H1 (cell line): Measurements from ENCODE around the gene FAM219A. TPM values are rescaled to one million over a fixed set of nuclear protein-coding genes. Genes with fewer than 3 reads are reported as not detected.

Source experiments
- CTCF ChIA-PET: fragments of 300-600 bp; sonication (Branson Sonifier 250); formaldehyde crosslinking; loops from one replicate; lab custom pipeline; 2021; ENCODE audit not compliant: partially characterized antibody; lab: Charles Lee
- POLR2A ChIA-PET: fragments of 300-600 bp; sonication (Branson Sonifier 250); formaldehyde crosslinking; loops from one replicate; lab custom pipeline; 2021; ENCODE audit warnings: inconsistent platforms; ENCODE audit not compliant: partially characterized antibody; lab: Charles Lee
- DNase-seq, 2 experiments: peaks; one replicate each; pipeline versions ENCODE4 v3.0.0 to v3.0.0-alpha.2; 2010 to 2022; ENCODE audit warnings: low spot score in 2 of 2, low read depth in 1 of 2, mixed read lengths in 1 of 2
- FAIRE-seq: peaks from 2 replicates; lab custom pipeline; 2011; peaks lifted over from hg19 to GRCh38; lab: Jason Lieb, UNC
- H2AFZ ChIP-seq: 2 replicates; pipeline ENCODE4 v1.8.1; 2012; ENCODE audit warnings: low read length, inconsistent platforms
- H2AK5ac ChIP-seq: 2 replicates; pipeline ENCODE4 v1.6.1; 2013; ENCODE audit warnings: low read depth, low read length
- H2BK120ac ChIP-seq: replicated peaks from 2 replicates; pipeline ENCODE3; 2013; ENCODE audit warnings: low read depth, low read length, inconsistent platforms
- H2BK12ac ChIP-seq: 2 replicates; pipeline ENCODE4 v1.6.1; 2013; ENCODE audit warnings: low read depth, low read length
- H2BK15ac ChIP-seq: 2 replicates; pipeline ENCODE4 v1.6.1; 2013; ENCODE audit warnings: low read length
- H2BK20ac ChIP-seq: 2 replicates; pipeline ENCODE4 v1.6.1; 2013; ENCODE audit warnings: low read length
- H2BK5ac ChIP-seq: 2 replicates; pipeline ENCODE4 v1.6.1; 2013; ENCODE audit warnings: low read depth, low read length
- H3K14ac ChIP-seq: 2 replicates; pipeline ENCODE4 v1.6.1; 2013; ENCODE audit warnings: inconsistent platforms; ENCODE audit not compliant: insufficient read length
- H3K18ac ChIP-seq: 2 replicates; pipeline ENCODE4 v1.6.1; 2013; ENCODE audit warnings: low read length; ENCODE audit errors: extremely low read depth
- H3K23ac ChIP-seq: 2 replicates; pipeline ENCODE4 v1.6.1; 2013; ENCODE audit warnings: inconsistent platforms; ENCODE audit not compliant: insufficient read length
- H3K23me2 ChIP-seq: 2 replicates; pipeline ENCODE4 v1.6.1; 2013; ENCODE audit warnings: low read depth, low read length
- H3K27ac ChIP-seq: 2 replicates; pipeline ENCODE4 v1.6.1; 2011; ENCODE audit warnings: low read depth, low read length, inconsistent platforms
- H3K27me3 ChIP-seq, 4 experiments: replicated peaks in 1 of 4; 1 replicate in 1 of 4; 2 replicates in 3 of 4; pipeline versions ENCODE4 v1.6.1 to v1.8.1; 2011 to 2013; ENCODE audit warnings: low read length in 3 of 4, mild to moderate bottlenecking in 3 of 4, inconsistent platforms in 2 of 4, mixed read lengths in 2 of 4, moderate library complexity in 1 of 4; ENCODE audit not compliant: control insufficient read depth in 3 of 4, insufficient read depth in 3 of 4; ENCODE audit errors: extremely low read depth in 1 of 4
- H3K36me3 ChIP-seq, 4 experiments: 2 replicates each; pipeline versions ENCODE4 v1.6.1 to v1.8.1; 2011 to 2013; ENCODE audit warnings: mild to moderate bottlenecking in 4 of 4, low read length in 3 of 4, moderate library complexity in 2 of 4, control low read depth in 1 of 4, inconsistent platforms in 1 of 4; ENCODE audit not compliant: insufficient read depth in 4 of 4, control insufficient read depth in 2 of 4
- H3K4ac ChIP-seq: replicated peaks from 2 replicates; pipeline ENCODE3; 2013; ENCODE audit warnings: low read length, low read depth, mixed read lengths, inconsistent platforms; ENCODE audit not compliant: insufficient read length
- H3K4me1 ChIP-seq, 4 experiments: replicated peaks in 1 of 4; 1 replicate in 1 of 4; 2 replicates in 3 of 4; pipeline versions ENCODE4 v1.6.1 to v1.8.1; 2011 to 2013; ENCODE audit warnings: low read length in 3 of 4, inconsistent platforms in 2 of 4, mixed read lengths in 1 of 4; ENCODE audit not compliant: insufficient read depth in 4 of 4, control insufficient read depth in 3 of 4
- H3K4me2 ChIP-seq, 2 experiments: 2 replicates each; pipeline versions ENCODE4 v1.6.1 to v1.8.1; 2011 to 2013; ENCODE audit warnings: low read depth in 2 of 2, low read length in 2 of 2, control low read depth in 1 of 2, inconsistent platforms in 1 of 2, mild to moderate bottlenecking in 1 of 2; ENCODE audit not compliant: insufficient read depth in 1 of 2
- H3K4me3 ChIP-seq, 4 experiments: fragments of 200-600, 300-600 bp in 1 of 4; sonication (generic), shearing (Covaris generic), sonication (Bioruptor Twin) in 1 of 4; 2 replicates each; pipeline versions ENCODE4 v1.5.1 to v1.8.1; 2011 to 2016; ENCODE audit warnings: low read length in 4 of 4, low read depth in 3 of 4, control low read depth in 2 of 4, inconsistent platforms in 2 of 4, mild to moderate bottlenecking in 2 of 4, mixed read lengths in 1 of 4, moderate library complexity in 1 of 4; ENCODE audit not compliant: insufficient read depth in 2 of 4; ENCODE audit errors: extremely low read depth in 1 of 4
- H3K56ac ChIP-seq: replicated peaks from 2 replicates; pipeline ENCODE3; 2013; ENCODE audit warnings: low read depth, mild to moderate bottlenecking, mixed read lengths, low read length, inconsistent platforms; ENCODE audit not compliant: insufficient read length
- H3K79me1 ChIP-seq: 2 replicates; pipeline ENCODE4 v1.6.1; 2013; ENCODE audit warnings: low read depth, low read length, control low read depth
- H3K79me2 ChIP-seq, 2 experiments: 2 replicates each; pipeline versions ENCODE4 v1.6.1 to v1.8.1; 2012 to 2013; ENCODE audit warnings: low read length in 2 of 2, mild to moderate bottlenecking in 2 of 2, inconsistent platforms in 1 of 2; ENCODE audit not compliant: insufficient read depth in 2 of 2, control insufficient read depth in 1 of 2
- H3K9ac ChIP-seq, 4 experiments: replicated peaks in 1 of 4; 1 replicate in 1 of 4; 2 replicates in 3 of 4; pipeline versions ENCODE4 v1.6.1 to v1.8.1; 2011 to 2013; ENCODE audit warnings: low read depth in 3 of 4, low read length in 3 of 4, control low read depth in 2 of 4, mild to moderate bottlenecking in 2 of 4, moderate library complexity in 2 of 4, inconsistent platforms in 1 of 4; ENCODE audit errors: extremely low read depth in 1 of 4
- H3K9me3 ChIP-seq, 2 experiments: 2 replicates each; pipeline versions ENCODE4 v1.6.1 to v1.8.1; 2012 to 2013; ENCODE audit warnings: mild to moderate bottlenecking in 2 of 2, moderate library complexity in 2 of 2, control low read depth in 1 of 2, inconsistent platforms in 1 of 2, low read depth in 1 of 2, low read length in 1 of 2, mixed read lengths in 1 of 2; ENCODE audit not compliant: insufficient read depth in 2 of 2
- H4K20me1 ChIP-seq, 2 experiments: replicated peaks in 1 of 2; 2 replicates each; pipeline versions ENCODE3 to v1.8.1; 2011 to 2013; ENCODE audit warnings: inconsistent platforms in 2 of 2, low read length in 2 of 2, mild to moderate bottlenecking in 1 of 2; ENCODE audit not compliant: insufficient read depth in 2 of 2, control insufficient read depth in 1 of 2
- H4K5ac ChIP-seq: 2 replicates; pipeline ENCODE4 v1.6.1; 2013; ENCODE audit warnings: low read length, low read depth, mixed read lengths, inconsistent platforms; ENCODE audit not compliant: insufficient read length
- H4K8ac ChIP-seq: 2 replicates; pipeline ENCODE4 v1.8.0; 2013; ENCODE audit warnings: mild to moderate bottlenecking, moderate library complexity, low read length, inconsistent platforms; ENCODE audit not compliant: insufficient read depth; ENCODE audit errors: extremely low read depth
- H4K91ac ChIP-seq: replicated peaks from 2 replicates; pipeline ENCODE3; 2013; ENCODE audit warnings: low read length, mixed read lengths, inconsistent platforms; ENCODE audit not compliant: insufficient read length
- CBX5 ChIP-seq: fragments of 300-800, 300-1000 bp; sonication (generic); IDR thresholded peaks from 2 replicates; pipeline ENCODE4 v1.7.1; 2016; ENCODE audit warnings: antibody characterized with exemption, low read length, low read depth
- CEBPB ChIP-seq: IDR thresholded peaks from 2 replicates; pipeline ENCODE4 v1.6.1; 2012; ENCODE audit warnings: low read depth, low read length
- CTCF ChIP-seq, 3 experiments: IDR thresholded peaks; 1 replicate in 2 of 3; 2 replicates in 1 of 3; pipeline versions ENCODE4 v1.5.1 to v1.6.1; 2011; ENCODE audit warnings: low read length in 3 of 3, mild to moderate bottlenecking in 3 of 3, inconsistent platforms in 2 of 3, low read depth in 1 of 3, moderate library complexity in 1 of 3; ENCODE audit not compliant: insufficient read depth in 1 of 3; ENCODE audit errors: control extremely low read depth in 1 of 3
- EP300 ChIP-seq, 2 experiments: IDR thresholded peaks; 1 replicate in 1 of 2; 2 replicates in 1 of 2; pipeline ENCODE4 v1.6.1; 2011 to 2012; ENCODE audit warnings: low read depth in 2 of 2, low read length in 2 of 2, mild to moderate bottlenecking in 2 of 2, borderline replicate concordance in 1 of 2, inconsistent platforms in 1 of 2, moderate library complexity in 1 of 2
- GABPA ChIP-seq: IDR thresholded peaks from 2 replicates; pipeline ENCODE4 v1.6.1; 2011; ENCODE audit warnings: mild to moderate bottlenecking, low read length, moderate library complexity, borderline replicate concordance; ENCODE audit not compliant: insufficient read depth
- JUN ChIP-seq: IDR thresholded peaks from 2 replicates; pipeline ENCODE4 v1.6.1; 2011; ENCODE audit warnings: low read depth, mild to moderate bottlenecking, improper control_type of control experiment, low read length
- MAFK ChIP-seq: IDR thresholded peaks from 2 replicates; pipeline ENCODE4 v1.6.1; 2012; ENCODE audit warnings: low read depth, mild to moderate bottlenecking, improper control_type of control experiment, low read length
- SRF ChIP-seq: IDR thresholded peaks from 2 replicates; pipeline ENCODE4 v1.6.1; 2011; ENCODE audit warnings: mild to moderate bottlenecking, low read depth, low read length, moderate library complexity
- TEAD4 ChIP-seq: IDR thresholded peaks from 2 replicates; pipeline ENCODE4 v1.6.1; 2012; ENCODE audit warnings: low read depth, low read length, inconsistent platforms, mixed read lengths
- whole genome bisulfite sequencing, 2 experiments: shearing (Covaris generic) in 1 of 2; methylation state at CpG; one replicate each; pipeline versions ENCODE4 v1.1.6 to v1.1.7; 2013 to 2015; ENCODE audit warnings: low lambda C conversion rate in 2 of 2, mixed read lengths in 2 of 2, inconsistent platforms in 1 of 2, low coverage in 1 of 2, missing lambda C conversion rate in 1 of 2; ENCODE audit not compliant: insufficient replicate concordance in 2 of 2, insufficient coverage in 1 of 2, insufficient read length in 1 of 2; ENCODE audit errors: extremely low coverage in 1 of 2, missing lambda C conversion rate in 1 of 2; 5-methylcytosine and 5-hydroxymethylcytosine counted together
- polyA plus RNA-seq, 7 experiments: library from polyadenylated mRNA; depleted of rRNA in 3 of 7; stranded (reverse) in 5 of 7; unstranded in 2 of 7; fragments of >200 nt in 5 of 7; fragments of 200-250 nt in 2 of 7; gene quantifications; 1 replicate in 5 of 7; 2 replicates in 1 of 7; 4 replicates in 1 of 7; pipeline versions ENCODE4 v1.2.1 to v1.2.3, GENCODE V29; 2011 to 2013; ENCODE audit warnings: missing spikeins in 2 of 7, mixed read lengths in 2 of 7
- total RNA-seq: library from RNA; stranded (reverse); fragmentation: NEBNext Ultra II Directional; extraction: Animal tissue kit (Norgen Biotek cat#: 25700); gene quantifications from 2 replicates; pipeline ENCODE4 v1.2.1, GENCODE V29; 2021
- TF ChIP-seq, protein P1 (sequence below): IDR thresholded peaks from 2 replicates; pipeline ENCODE4 v1.6.1; 2011; ENCODE audit warnings: low read depth, mild to moderate bottlenecking, low read length; ENCODE audit not compliant: insufficient read depth

FAM219A gene
- total and polyA plus RNA-seq, 2 of the 8 experiments (the other 6 are each of a cell fraction or from before 2014, with no cell fraction given): 7.7 to 10.4 TPM

GRCh38 chr9:34456151-34456550 is 2.2 kb downstream of the FAM219A start:
- Histone ChIP-seq H2BK12ac (no peak overlapping the region), H2AFZ (no peak overlapping the region), H3K9ac (no peak overlapping the region), H2BK120ac (no peak overlapping the region), H3K4me3 (no peak overlapping the region), H2BK5ac (no peak overlapping the region), H4K8ac (no peak overlapping the region), H3K18ac (no peak overlapping the region), H4K91ac (no peak overlapping the region), H2BK20ac (no peak overlapping the region), H3K79me1 (no peaks in the 10 kb centered on the region; the same call in 1 of the 2 replicates), H3K27me3 (peaks cover 0 to 12% (median 7%) of the 10 kb centered on the region in 4 experiments; a peak in 4 of 7 replicates), H3K36me3 (no peaks in the 10 kb centered on the region), H4K20me1 (peaks cover 1 to 2% of the 10 kb centered on the region in 2 experiments), H3K4me2 (no peak overlapping the region; a peak in 1 of 4 replicates), H3K79me2 (no peaks in the 10 kb centered on the region), H3K23me2 (peaks cover 17% of the 10 kb centered on the region), H3K9me3 (no peaks in the 10 kb centered on the region), H2BK15ac (no peak overlapping the region), H3K4me1 (peaks cover 2 to 16% (median 7%) of the 10 kb centered on the region in 4 experiments), H2AK5ac (no peak overlapping the region), H3K23ac (no peak overlapping the region), H3K4ac (no peak overlapping the region), H3K27ac (no peak overlapping the region), H3K56ac (no peak overlapping the region), H3K14ac (no peak overlapping the region), H4K5ac (no peak overlapping the region)
- FAIRE-seq: no peak
- DNase-seq: no peak
- ChIA-PET POLR2A (interaction anchor here (1.1 to 1.6 kb wide), 2 partner anchors 28 to 136 kb away, joined by 3 read pairs; no protein-coding TSS in a partner anchor), CTCF (interaction anchor here (0.7 to 13.0 kb wide), 14 partner anchors 9 to 178 kb away, joined by 3 to 73 read pairs (median 5); no protein-coding TSS in a partner anchor)
- WGBS, 2 experiments: 86% methylated on average over 1 of the region's 1 CpG; no CpG with 5 or more reads in 1 of the 2 experiments
- no peak for TF ChIP-seq SRF
- TF ChIP-seq, protein P1, sequence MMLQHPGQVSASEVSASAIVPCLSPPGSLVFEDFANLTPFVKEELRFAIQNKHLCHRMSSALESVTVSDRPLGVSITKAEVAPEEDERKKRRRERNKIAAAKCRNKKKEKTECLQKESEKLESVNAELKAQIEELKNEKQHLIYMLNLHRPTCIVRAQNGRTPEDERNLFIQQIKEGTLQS: no peak
- no peak for TF ChIP-seq CTCF (IDR thresholded peaks at IDR 0.05; ENCODE audit: control extremely low read depth in 1 of 3, insufficient read depth in 1 of 3, low read depth in 1 of 3, low read length in 3 of 3)
- no peak for TF ChIP-seq GABPA
- no peak for TF ChIP-seq EP300 (IDR thresholded peaks at IDR 0.05; ENCODE audit: borderline replicate concordance in 1 of 2, low read depth in 2 of 2, low read length in 2 of 2)
- TF ChIP-seq TEAD4: no peak
- TF ChIP-seq CEBPB: no peak
- TF ChIP-seq CBX5: no peak
- TF ChIP-seq JUN: no peak
- no peak for TF ChIP-seq MAFK
